AG09309 (cell line): Measurements from ENCODE around the gene TMEM170B.
A peak's percentile ranks its signal among the peaks of the same experiment; 100 is the strongest.

Experiments
- DNase-seq: peaks from one replicate; pipeline ENCODE4 v3.0.0-alpha.2; 2010; ENCODE audit warnings: low read depth
- H3K4me3 ChIP-seq: 2 replicates; pipeline ENCODE4 v1.5.1; 2011; ENCODE audit warnings: mild to moderate bottlenecking, low read depth, low read length, moderate library complexity; ENCODE audit not compliant: control insufficient read depth
- CTCF ChIP-seq: IDR thresholded peaks from 2 replicates; pipeline ENCODE4 v1.5.1; 2011; ENCODE audit warnings: mild to moderate bottlenecking, low read depth, low read length, inconsistent platforms; ENCODE audit not compliant: insufficient read depth, control insufficient read depth; ENCODE audit errors: missing control alignments

TMEM170B gene

GRCh38 chr6:11509471-11509870, 28.1 kb upstream of the TMEM170B start:
- no peak for TF ChIP-seq CTCF
- H3K4me3 ChIP-seq = no peak overlapping the region
- no peak for DNase-seq

GRCh38 chr6:11514672-11515071, 22.9 kb upstream of the TMEM170B start:
- H3K4me3 ChIP-seq = no peak overlapping the region
- TF ChIP-seq CTCF = no peak
- no peak for DNase-seq

- no peak overlapping the region for H3K4me3 ChIP-seq
- no peak for TF ChIP-seq CTCF
- DNase-seq = no peak
These were observed 21.8 kb upstream of the TMEM170B start for GRCh38 chr6:11515763-11516162.

GRCh38 chr6:11522812-11523605, 14.5 kb upstream of the TMEM170B start:
- DNase-seq = no peak
- no peak overlapping the region for H3K4me3 ChIP-seq
- no peak for TF ChIP-seq CTCF

- DNase-seq = peak; percentile 91
- no peak overlapping the region for H3K4me3 ChIP-seq
- TF ChIP-seq CTCF = no peak
These were observed 11.9 kb upstream of the TMEM170B start for GRCh38 chr6:11525468-11526155.

GRCh38 chr6:11526156-11526505, 11.4 kb upstream of the TMEM170B start:
- no peak for TF ChIP-seq CTCF
- DNase-seq = no peak
- no peak overlapping the region for H3K4me3 ChIP-seq
